ENCODE measurements around the gene UBN1.

Gene UBN1

GRCh38 chr16:4846901-4847773 lies at the start of gene UBN1, which contains the start of gene GLYR1:
Gene UBN1, plus strand, starts transcription at chr16:4847481. Its CDS starts 5,437 bp downstream, at chr16:4852918.
Gene GLYR1, minus strand, starts transcription at chr16:4847288. Its CDS starts 23 bp downstream, at chr16:4847265.
- peak; percentile 69 for DNase-seq (ENCODE audit: low read depth)

- DNase-seq (ENCODE audit: low read depth): no peak
These were observed 49.5 kb upstream of the UBN1 start for GRCh38 chr16:4797805-4798252.

- no peak for DNase-seq (ENCODE audit: low read depth)
These were observed 48.8 kb upstream of the UBN1 start for GRCh38 chr16:4798456-4798855.

DNA sequence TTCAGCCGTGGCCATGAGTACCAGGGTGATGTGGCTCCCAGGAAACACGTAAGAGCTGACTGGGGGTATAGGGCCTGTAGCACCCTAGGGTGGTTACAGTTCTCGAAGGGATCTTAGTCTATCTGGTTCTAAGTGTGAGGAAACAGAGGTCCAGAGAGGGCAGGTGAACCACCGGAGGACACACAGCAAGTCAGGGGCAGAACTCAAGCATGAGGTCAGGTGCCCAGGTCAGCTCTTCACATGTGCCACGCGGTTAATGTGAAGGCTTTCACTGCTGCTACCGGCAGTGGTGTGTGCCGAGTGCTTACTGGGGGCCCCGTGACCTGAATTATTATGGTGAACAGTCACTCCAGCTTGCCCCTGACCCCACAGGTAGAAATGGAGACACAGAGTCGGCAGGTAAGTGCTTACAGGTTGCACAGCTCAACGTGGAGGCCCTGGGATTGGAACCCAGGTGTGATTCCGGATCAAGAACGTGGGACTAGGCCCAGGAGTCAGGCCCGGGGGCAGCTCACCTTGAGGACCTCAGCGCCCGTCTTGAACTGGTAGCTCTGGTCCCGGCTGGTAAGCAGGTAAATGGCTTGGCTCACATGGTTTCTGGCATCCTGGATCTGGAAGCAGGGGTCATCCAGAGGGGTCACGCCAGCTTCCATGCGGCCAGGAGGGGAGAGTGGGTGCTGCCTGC lies 48.0 kb upstream of the UBN1 start:
- DNase-seq (ENCODE audit: low read depth): no peak

DNA sequence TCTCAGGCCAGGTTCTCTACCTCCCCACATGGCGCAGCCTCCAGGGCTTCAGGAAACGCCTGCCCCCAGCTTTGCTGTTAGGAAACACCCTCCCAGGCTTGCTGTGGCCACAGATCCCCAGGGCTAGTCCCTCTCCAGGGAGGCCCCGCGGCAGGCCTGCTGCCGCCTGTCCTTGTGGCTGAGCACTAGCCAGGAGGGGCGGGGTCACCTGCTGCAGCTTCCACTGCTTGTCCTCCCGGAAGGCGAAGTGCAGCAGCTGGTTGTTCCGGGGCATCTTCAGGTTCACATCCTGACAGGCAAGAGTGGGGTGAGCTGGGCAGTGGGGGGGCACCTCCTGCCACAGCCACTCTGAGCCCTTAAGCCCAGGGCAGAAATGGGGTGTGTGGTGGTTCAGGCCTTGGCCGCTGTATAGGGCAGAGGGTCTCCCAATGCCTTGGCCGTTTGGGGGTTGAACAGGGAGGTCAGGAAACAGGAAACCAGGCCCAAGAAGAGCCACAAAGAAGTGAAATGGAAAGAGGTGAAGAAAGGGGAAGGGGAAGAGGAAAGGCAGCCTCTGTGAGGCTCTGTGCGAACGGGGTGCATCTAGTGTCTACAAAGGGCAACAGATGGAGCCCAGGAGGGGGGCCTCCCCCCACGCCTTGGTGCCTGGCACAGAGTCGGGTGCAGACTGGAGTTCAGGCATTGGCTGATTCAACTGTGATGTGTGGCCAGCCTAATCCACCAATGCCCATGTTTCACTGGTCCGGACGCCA lies 46.8 kb upstream of the UBN1 start:
- DNase-seq (ENCODE audit: low read depth): no peak

- no peak for DNase-seq (ENCODE audit: low read depth)
These were observed 46.0 kb upstream of the UBN1 start for GRCh38 chr16:4801051-4801961.

DNA sequence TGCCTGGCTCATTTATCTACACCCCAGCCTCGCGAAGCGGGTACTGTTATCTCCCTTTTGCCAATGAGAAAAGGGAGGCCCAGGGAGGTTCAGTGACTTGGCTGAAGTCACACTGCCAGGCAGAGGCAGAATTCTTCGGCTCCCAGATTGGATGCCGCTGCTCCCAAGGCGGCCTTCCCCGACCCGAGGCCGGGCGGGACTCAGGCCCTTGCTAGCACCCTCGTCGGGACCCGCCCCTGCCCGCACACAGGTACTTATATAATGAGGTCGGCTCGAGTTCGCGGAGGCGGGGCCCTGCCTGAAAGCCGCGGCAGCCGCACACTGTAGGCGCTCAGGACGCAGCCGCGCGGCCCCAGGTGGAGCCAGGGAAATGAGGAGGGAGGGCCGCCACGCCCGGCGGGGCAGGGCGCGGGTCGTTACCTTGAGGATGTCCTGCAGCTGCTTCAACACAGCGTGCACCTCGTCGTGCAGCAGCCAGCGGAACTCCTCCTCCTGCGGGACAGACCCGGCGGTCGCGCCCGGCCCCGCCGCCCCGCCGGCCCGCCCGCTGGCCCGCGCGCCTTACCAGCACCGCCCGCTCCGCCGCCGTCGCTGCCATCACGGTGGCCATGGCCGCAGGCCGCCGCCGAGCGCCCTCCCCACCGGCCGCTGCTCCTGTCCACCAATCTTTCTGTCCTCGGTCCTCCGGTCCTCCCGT lies 45.2 kb upstream of the UBN1 start, which contains the start of gene ROGDI:
Gene ROGDI, minus strand, starts transcription at position 672 of the 697 bp plus-strand sequence. Its CDS starts 62 bp downstream, at position 610.
- DNase-seq (ENCODE audit: low read depth): no peak

- peak; percentile 50 for DNase-seq (ENCODE audit: low read depth)
These were observed 44.5 kb upstream of the UBN1 start for GRCh38 chr16:4802659-4803287.

DNA sequence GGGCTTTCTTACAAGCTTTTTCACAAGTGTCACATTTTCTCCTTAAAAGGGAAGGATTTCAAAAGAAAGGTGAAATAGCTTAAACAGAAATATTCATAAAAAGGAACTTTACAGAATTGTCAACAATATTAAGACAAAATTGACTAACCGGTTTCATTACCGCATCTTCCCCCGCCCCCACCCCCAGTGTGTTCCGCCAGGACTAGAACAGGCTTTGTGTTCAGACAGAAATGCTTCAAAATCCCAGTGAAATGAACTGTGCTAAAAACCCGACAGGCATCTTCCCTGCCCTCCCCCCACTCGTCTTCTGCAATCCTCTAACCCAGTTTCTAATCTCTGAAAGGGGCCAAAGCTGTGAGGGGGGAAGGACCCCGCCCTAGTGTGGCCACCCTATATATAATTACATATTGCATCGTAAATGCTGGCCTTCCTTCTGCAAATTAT lies 43.9 kb upstream of the UBN1 start:
- no peak for DNase-seq (ENCODE audit: low read depth)

DNA sequence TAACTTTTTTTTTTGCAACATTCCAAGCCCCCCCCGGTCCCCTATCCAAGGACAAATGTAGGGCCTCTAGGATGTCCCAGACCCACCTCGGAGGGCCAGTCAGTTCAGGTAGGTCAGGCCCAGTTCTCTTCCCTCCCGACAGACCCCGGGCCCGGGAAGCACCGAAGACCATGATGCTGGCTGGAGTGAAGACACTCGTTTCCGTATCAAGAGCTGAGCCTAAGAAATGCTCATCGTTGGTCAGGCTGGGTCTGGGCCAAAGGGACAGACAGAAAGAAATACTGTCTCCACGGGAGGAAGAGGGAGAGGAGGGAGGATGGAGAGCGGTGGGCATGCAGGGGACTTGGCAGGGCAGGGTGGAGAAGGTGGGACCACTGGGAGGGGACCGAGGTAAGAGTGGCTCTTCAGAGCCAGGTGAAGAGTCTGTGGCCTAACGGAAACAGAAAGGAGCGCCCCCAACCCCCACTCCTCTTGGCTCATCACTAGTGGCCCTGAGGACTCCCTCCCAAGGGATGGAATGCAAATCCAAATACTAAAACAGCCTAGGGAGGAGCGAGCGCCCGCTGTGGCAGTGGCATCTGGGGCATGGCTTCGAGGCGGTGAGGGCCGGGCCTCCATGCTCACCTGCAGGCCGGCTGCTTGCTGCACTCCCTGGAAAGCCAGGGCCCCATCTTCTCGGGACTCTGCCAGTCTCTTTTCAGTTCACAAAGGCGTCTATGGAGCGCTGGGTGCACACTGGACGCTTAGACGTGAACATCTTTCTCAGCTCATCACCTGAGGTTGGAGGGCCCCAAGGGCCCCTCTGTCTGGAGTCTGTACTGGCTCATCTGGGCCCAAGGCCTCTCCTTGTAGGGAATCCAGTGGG lies 43.2 kb upstream of the UBN1 start:
- DNase-seq (ENCODE audit: low read depth): no peak

DNA sequence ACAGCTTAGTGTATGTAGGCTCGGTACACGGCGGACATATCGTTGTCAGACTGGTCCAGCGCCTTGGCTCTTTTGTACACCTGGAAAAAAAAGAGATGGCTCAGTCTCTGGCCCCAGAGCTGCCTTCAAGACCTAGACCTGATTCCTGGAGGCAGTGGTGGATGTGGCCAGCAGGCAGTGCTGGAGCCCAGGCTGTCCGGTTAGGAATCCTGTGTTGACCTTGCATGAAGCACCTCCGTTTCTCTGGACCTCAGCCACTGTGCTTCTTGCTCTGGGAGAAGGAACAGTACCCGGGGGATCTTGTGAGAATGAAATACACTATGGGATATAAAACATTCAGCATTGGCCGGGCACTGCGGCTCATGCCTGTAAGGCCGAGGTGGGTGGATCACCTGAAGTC lies 42.0 kb upstream of the UBN1 start:
- DNase-seq (ENCODE audit: low read depth): no peak

- DNase-seq (ENCODE audit: low read depth): no peak
These were observed 41.0 kb upstream of the UBN1 start for GRCh38 chr16:4806280-4806679.

- no peak for DNase-seq (ENCODE audit: low read depth)
These were observed 36.0 kb upstream of the UBN1 start for GRCh38 chr16:4811242-4811641.

DNA sequence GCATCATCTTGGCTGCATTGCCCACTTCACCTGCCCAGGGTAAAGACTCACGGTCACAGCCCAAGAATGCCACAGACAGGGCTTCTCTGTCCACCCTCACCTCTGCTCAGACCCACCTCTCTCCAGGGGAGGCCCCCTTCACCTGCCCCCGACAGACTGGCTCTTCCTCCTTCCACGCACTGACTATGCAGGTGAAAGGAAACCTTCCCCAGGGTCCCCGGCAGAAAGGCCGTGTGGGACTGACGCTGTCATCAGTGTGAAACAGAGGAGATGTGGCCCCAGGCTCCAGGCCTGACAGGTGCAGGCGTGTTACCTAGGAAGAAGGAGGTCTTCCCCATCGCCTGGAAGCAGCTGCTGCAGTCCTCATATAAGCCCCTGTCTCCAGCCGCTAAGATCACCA lies 35.5 kb upstream of the UBN1 start:
- no peak for DNase-seq (ENCODE audit: low read depth)

DNA sequence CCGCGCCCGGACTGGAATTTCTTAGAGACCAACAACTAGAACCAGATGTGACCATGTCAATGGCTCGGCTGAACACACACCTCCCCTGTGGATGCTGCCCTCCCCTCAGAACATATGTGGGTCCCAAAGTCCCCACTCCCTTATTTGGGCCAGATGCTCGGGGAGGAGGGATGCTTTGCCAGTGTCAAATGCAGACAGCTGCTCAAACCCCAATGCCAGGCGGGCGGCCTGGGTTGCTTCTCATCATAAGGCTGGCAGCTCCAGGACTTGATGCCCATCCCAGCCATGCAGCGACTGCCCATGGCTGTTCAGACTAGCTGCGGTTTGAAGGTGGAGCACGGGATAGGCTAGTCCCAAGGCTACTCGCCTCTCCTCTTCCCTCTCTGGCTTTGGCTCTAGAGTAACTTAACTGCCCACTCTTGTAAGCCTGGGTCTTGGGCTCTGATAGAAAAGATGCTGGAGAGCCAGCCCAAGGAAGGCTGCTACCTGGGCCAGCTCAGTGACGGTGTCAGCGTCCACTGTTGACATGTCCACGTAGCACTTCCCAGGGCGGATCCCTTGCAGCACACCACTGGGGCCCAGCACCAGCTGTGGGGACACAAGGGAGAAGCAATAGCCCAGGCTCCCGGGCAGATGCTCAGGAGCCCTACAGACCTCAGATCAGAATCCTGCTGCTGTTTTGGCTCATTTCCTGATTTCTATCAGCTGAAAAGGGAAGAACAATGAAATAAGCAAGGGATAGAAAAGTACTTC lies 33.9 kb upstream of the UBN1 start:
- no peak for DNase-seq (ENCODE audit: low read depth)

DNA sequence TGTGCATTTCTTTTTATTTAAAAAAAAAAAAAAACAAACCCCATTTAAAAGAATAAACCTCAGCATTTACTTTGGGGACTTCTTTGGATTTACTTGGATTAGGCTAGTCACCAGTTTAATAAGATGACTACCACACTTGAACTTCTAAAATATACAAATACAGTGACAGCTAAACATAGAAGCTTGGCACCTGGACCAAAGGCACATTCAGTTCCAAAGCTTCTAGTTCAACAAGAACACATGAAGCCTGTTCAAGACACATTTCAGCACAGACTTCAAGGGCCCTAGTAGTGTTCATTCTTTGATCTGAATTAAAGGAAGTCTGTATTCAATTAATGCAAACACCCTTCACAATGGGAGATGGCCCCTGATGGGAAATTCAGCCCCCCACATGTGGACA lies 33.2 kb upstream of the UBN1 start:
- no peak for DNase-seq (ENCODE audit: low read depth)

- DNase-seq (ENCODE audit: low read depth): no peak
These were observed 32.6 kb upstream of the UBN1 start for GRCh38 chr16:4814542-4815173.

GRCh38 chr16:4820652-4821051 lies 26.6 kb upstream of the UBN1 start:
- DNase-seq (ENCODE audit: low read depth): no peak
